Neuronal stem cell (in vitro differentiated cells): ENCODE results near the gene HCAR3.
"Not testable (repeated sequence)": the region's sequence is repeated elsewhere in the genome, so short reads cannot be mapped to it uniquely, and the experiment has no call there.

Experiments used
- DNase-seq: peaks from one replicate; pipeline ENCODE4 v3.0.0-alpha.2; 2013; ENCODE audit warnings: low spot score
- H2AFZ ChIP-seq: one replicate; pipeline ENCODE4 v1.6.1; 2013; ENCODE audit warnings: mild to moderate bottlenecking, low read length, inconsistent platforms
- H2AK5ac ChIP-seq: 2 replicates; pipeline ENCODE4 v1.6.1; 2013; ENCODE audit warnings: low read depth, mild to moderate bottlenecking, inconsistent platforms, low read length, moderate library complexity, mixed read lengths
- H2BK120ac ChIP-seq: 2 replicates; pipeline ENCODE4 v1.6.1; 2013; ENCODE audit warnings: low read depth, mild to moderate bottlenecking, inconsistent platforms, low read length, moderate library complexity, mixed read lengths
- H2BK12ac ChIP-seq: one replicate; pipeline ENCODE4 v1.6.1; 2013; ENCODE audit warnings: low read length, inconsistent platforms
- H2BK15ac ChIP-seq: 2 replicates; pipeline ENCODE4 v1.6.1; 2013; ENCODE audit warnings: mild to moderate bottlenecking, low read length, inconsistent platforms, mixed read lengths
- H2BK5ac ChIP-seq: one replicate; pipeline ENCODE4 v1.6.1; 2013; ENCODE audit warnings: inconsistent platforms, mild to moderate bottlenecking, low read length, moderate library complexity
- H3K14ac ChIP-seq: one replicate; pipeline ENCODE4 v1.6.1; 2013; ENCODE audit warnings: low read length, inconsistent platforms
- H3K18ac ChIP-seq: 2 replicates; pipeline ENCODE4 v1.6.1; 2013; ENCODE audit warnings: low read length, inconsistent platforms
- H3K23ac ChIP-seq: 2 replicates; pipeline ENCODE4 v1.6.1; 2013; ENCODE audit warnings: low read depth, mild to moderate bottlenecking, mixed read lengths, low read length, inconsistent platforms; ENCODE audit not compliant: poor library complexity
- H3K27ac ChIP-seq: replicated peaks from 3 replicates; pipeline ENCODE4 v1.5.1; 2013; ENCODE audit warnings: low read length, inconsistent platforms
- H3K27me3 ChIP-seq, 3 experiments: 2 replicates each; pipeline ENCODE4 v1.6.1; 2013; ENCODE audit warnings: low read length in 3 of 3, mild to moderate bottlenecking in 2 of 3, inconsistent platforms in 1 of 3, low read depth in 1 of 3, mixed read lengths in 1 of 3, moderate library complexity in 1 of 3; ENCODE audit not compliant: control insufficient read depth in 3 of 3, insufficient read depth in 3 of 3
- H3K36me3 ChIP-seq, 2 donors: replicated peaks in 1 of 2; 2 replicates each; pipeline ENCODE4 v1.6.1; 2013; ENCODE audit warnings: low read length in 2 of 2; ENCODE audit not compliant: control insufficient read depth in 2 of 2, insufficient read depth in 2 of 2
- H3K4ac ChIP-seq: 2 replicates; pipeline ENCODE4 v1.6.1; 2013; ENCODE audit warnings: inconsistent platforms, mild to moderate bottlenecking, low read length, moderate library complexity
- H3K4me1 ChIP-seq, 2 donors: 1 replicate in 1 of 2; 2 replicates in 1 of 2; pipeline ENCODE4 v1.6.1; 2013; ENCODE audit warnings: low read length in 2 of 2, low read depth in 1 of 2; ENCODE audit not compliant: control insufficient read depth in 2 of 2, insufficient read depth in 1 of 2
- H3K4me2 ChIP-seq: one replicate; pipeline ENCODE4 v1.6.1; 2013; ENCODE audit warnings: mild to moderate bottlenecking, low read length, inconsistent platforms; ENCODE audit not compliant: insufficient read depth, poor library complexity, severe bottlenecking
- H3K4me3 ChIP-seq, 2 donors: 2 replicates each; pipeline ENCODE4 v1.5.1; 2013; ENCODE audit warnings: low read length in 2 of 2, mild to moderate bottlenecking in 2 of 2, inconsistent platforms in 1 of 2, moderate library complexity in 1 of 2
- H3K79me1 ChIP-seq: one replicate; pipeline ENCODE4 v1.6.1; 2013; ENCODE audit warnings: low read depth, mild to moderate bottlenecking, inconsistent platforms, low read length, moderate library complexity
- H3K9ac ChIP-seq: one replicate; pipeline ENCODE4 v1.6.1; 2013; ENCODE audit warnings: mild to moderate bottlenecking, low read depth, low read length, inconsistent platforms; ENCODE audit not compliant: poor library complexity
- H3K9me3 ChIP-seq, 2 donors: replicated peaks in 1 of 2; 2 replicates each; pipeline versions ENCODE3 to v1.6.1; 2013; ENCODE audit warnings: low read length in 2 of 2, mild to moderate bottlenecking in 2 of 2, inconsistent platforms in 1 of 2, low read depth in 1 of 2, mixed read lengths in 1 of 2, moderate library complexity in 1 of 2; ENCODE audit not compliant: control insufficient read depth in 2 of 2, insufficient read depth in 1 of 2
- H4K8ac ChIP-seq: one replicate; pipeline ENCODE4 v1.6.1; 2013; ENCODE audit warnings: low read depth, mild to moderate bottlenecking, inconsistent platforms, low read length, moderate library complexity
- H4K91ac ChIP-seq: one replicate; pipeline ENCODE4 v1.6.1; 2013; ENCODE audit warnings: low read length, low read depth, mild to moderate bottlenecking, inconsistent platforms; ENCODE audit not compliant: poor library complexity
- WGBS, 2 donors: extraction: QIAGEN DNeasy Blood & Tissue Kit; methylation state at CpG; one replicate each; pipeline ENCODE4 v1.1.7; 2013; ENCODE audit warnings: missing lambda C conversion rate in 2 of 2, mixed read lengths in 1 of 2; ENCODE audit not compliant: insufficient read length in 2 of 2, insufficient replicate concordance in 1 of 2; ENCODE audit errors: extremely low coverage in 2 of 2; 5-methylcytosine and 5-hydroxymethylcytosine counted together

The HCAR3 gene

GRCh38 chr12:122752464-122753318 is 36.1 kb upstream of the HCAR3 start, which contains the start of gene DENR:
Gene DENR (plus strand): TSS chr12:122752824. CDS start chr12:122753702, 878 bp downstream.
- Histone ChIP-seq H2AK5ac (no peak within 1 kb of the TSS), H2BK12ac (no peak within 1 kb of the TSS), H3K36me3 (peaks cover 15 to 40% of the 10 kb centered on the region in 2 donors), H3K79me1 (peaks cover 5% of the 10 kb centered on the region), H3K27me3 (no peaks in the 10 kb centered on the region), H2AFZ (peak within 1 kb of the TSS; percentile 92), H2BK5ac (peak within 1 kb of the TSS; percentile 72), H3K27ac (peak within 1 kb of the TSS; percentile 63), H3K4ac (no peak within 1 kb of the TSS), H3K9ac (peak within 1 kb of the TSS; percentile 92), H3K18ac (peak within 1 kb of the TSS; percentile 96), H3K4me2 (peak within 1 kb of the TSS; percentile 84), H3K23ac (peak within 1 kb of the TSS; percentile 98), H2BK15ac (no peak within 1 kb of the TSS), H3K4me3 (peak within 1 kb of the TSS; percentile 84), H4K91ac (no peak within 1 kb of the TSS), H4K8ac (no peak within 1 kb of the TSS), H3K4me1 (peaks cover 7 to 12% of the 10 kb centered on the region in 2 donors), H3K14ac (no peak within 1 kb of the TSS), H3K9me3 (no peaks in the 10 kb centered on the region), H2BK120ac (no peak within 1 kb of the TSS)
- no CpG with 5 or more reads among the region's 73 CpGs for WGBS, 2 donors
- peak; percentile 98 for DNase-seq

GRCh38 chr12:122750781-122751515 is 34.3 kb upstream of the HCAR3 start:
- Histone ChIP-seq H3K36me3 (peaks cover 8 to 23% of the 10 kb centered on the region in 2 donors), H2AFZ (peak overlapping the region; percentile 82), H3K27ac (peak overlapping the region; percentile 57), H3K4me1 (peaks cover 7 to 12% of the 10 kb centered on the region in 2 donors)
- not testable (repeated sequence) for H3K9ac ChIP-seq, H3K4me3 ChIP-seq, H3K27me3 ChIP-seq, H3K4ac ChIP-seq, H2BK5ac ChIP-seq, H4K91ac ChIP-seq, H2BK120ac ChIP-seq, H2BK12ac ChIP-seq, H2BK15ac ChIP-seq, H3K4me2 ChIP-seq, H2AK5ac ChIP-seq, DNase-seq, H3K18ac ChIP-seq, H3K79me1 ChIP-seq, H3K14ac ChIP-seq, H4K8ac ChIP-seq, H3K23ac ChIP-seq, H3K9me3 ChIP-seq
- no CpG with 5 or more reads among the region's 17 CpGs for WGBS, 2 donors

GRCh38 chr12:122749569-122750332 is 33.1 kb upstream of the HCAR3 start:
- WGBS, 2 donors: no CpG with 5 or more reads among the region's 6 CpGs
- peaks cover 7 to 12% of the 10 kb centered on the region in 2 donors for H3K4me1 ChIP-seq
- H3K27ac ChIP-seq: no peak overlapping the region
- no peak overlapping the region for H3K4me2 ChIP-seq
- H3K79me1 ChIP-seq: peaks cover 5% of the 10 kb centered on the region
- no peak overlapping the region for H3K4ac ChIP-seq
- H2AFZ ChIP-seq: peak overlapping the region; percentile 79
- no peak overlapping the region for H4K91ac ChIP-seq
- no peaks in the 10 kb centered on the region for H3K27me3 ChIP-seq
- H2AK5ac ChIP-seq: no peak overlapping the region
- H3K36me3 ChIP-seq: peaks cover 6 to 12% of the 10 kb centered on the region in 2 donors
- H3K9me3 ChIP-seq: no peaks in the 10 kb centered on the region
- no peak overlapping the region for H3K14ac ChIP-seq
- no peak overlapping the region for H2BK12ac ChIP-seq
- no peak overlapping the region for H4K8ac ChIP-seq
- H2BK5ac ChIP-seq: no peak overlapping the region
- no peak for DNase-seq
- no peak overlapping the region for H2BK120ac ChIP-seq
- no peak overlapping the region for H2BK15ac ChIP-seq
- no peak overlapping the region for H3K4me3 ChIP-seq
- H3K18ac ChIP-seq: no peak overlapping the region
- no peak overlapping the region for H3K9ac ChIP-seq
- no peak overlapping the region for H3K23ac ChIP-seq
